Stimulated activated CD4-positive, alpha-beta T cell treated with anti-CD3 and anti-CD28 coated beads, Interleukin-15, amount 100 ng/mL, for 24 hours (primary cell): ENCODE data around the gene EML1.

Experiments used
- DNase-seq: peaks from one replicate; pipeline ENCODE4 v3.0.0-alpha.2; 2020

Gene EML1

GRCh38 chr14:99806836-99807235 lies 13.6 kb downstream of the EML1 start:
- DNase-seq = no peak

DNA sequence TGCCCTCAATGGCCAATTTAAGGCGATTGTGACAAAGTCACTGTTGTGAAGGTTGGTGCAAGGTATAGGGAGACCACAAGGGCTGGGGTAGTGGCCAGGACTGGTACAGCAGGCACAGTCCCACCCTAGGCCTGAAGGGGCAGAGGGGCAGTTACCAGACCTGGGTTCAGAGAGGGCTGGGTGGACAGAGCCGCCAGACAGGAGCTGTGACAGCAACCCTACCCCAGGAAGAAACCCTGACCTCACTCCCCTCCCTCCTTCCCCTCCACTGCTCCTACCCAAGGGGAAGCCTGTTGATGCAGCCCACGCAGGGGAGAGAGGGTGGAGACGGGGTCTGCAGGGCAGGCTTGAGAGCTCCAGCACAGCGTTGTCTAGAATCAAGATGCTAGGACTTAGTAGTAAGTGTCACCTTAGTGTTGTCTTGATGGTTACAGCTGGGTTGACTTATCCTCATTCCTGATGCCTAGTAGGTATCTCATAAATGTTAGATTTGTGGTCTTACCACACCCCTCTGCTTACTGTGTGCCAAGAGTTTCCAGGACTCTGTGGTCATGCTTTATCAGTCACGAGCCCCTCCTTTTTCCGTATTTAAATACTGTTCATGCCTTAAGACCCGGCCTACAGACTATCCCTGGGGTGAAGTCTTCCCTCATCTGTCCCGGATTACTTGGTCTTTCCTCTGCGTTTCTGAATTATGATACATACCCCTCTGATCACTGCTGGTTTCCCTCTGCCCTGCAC lies 14.4 kb downstream of the EML1 start:
- no peak for DNase-seq

DNA sequence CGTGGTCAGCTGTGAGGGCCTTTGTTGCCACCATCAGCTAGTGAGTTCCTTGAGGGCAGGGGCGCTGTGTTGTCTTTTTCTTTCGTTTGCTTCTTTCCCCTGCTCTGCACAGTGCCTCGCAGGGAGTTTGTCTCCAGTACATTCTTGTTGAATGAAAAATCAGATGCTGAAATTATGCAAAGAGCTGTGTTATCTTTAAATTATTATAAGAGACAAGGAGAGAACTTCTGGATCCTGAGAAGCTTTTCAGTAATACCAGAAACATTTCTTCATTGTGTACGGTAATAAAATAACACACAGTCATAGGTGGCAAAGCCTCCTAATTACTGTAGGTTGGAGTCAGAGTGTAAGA lies 14.9 kb downstream of the EML1 start:
- no peak for DNase-seq

DNA sequence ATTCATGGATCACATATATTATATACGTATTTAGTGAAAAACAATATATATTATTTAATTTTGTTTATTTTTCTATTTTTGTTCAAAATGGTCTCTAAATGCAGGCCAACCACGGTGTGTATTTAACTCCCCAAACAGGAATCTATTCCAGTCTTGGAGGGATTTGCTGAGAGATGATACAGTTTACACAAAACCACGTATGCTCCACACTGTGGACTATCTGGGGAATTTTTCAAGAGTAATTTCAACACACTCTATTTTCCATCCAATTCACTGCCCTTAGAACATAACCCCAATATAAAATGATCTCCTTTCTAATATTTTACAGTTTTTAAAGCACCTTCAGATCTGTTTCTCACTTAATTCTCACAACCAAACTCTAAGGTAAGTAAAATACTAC lies 15.3 kb downstream of the EML1 start:
- DNase-seq = no peak

DNA sequence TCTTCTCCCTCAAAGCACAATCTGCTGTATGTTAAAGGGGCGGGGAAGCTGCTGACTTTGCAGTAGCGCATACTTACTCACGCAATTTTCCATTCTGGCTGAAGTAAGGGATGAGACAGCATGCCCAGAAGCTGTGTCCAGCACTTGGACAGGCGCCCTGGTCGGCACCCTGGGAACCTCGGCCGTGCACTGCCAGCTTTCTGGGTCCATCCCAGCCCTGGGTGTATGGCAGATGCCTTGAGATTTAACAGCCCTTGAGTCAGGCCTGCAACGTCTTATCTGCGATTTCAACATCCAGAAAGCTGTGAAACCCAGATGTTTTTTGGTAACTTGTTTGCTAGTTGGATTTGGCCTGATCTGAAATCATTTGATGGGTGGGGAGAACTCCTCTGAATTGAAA lies 16.1 kb downstream of the EML1 start:
- no peak for DNase-seq

- DNase-seq = no peak
Observed at GRCh38 chr14:99809859-99810558, 16.8 kb downstream of the EML1 start.

DNA sequence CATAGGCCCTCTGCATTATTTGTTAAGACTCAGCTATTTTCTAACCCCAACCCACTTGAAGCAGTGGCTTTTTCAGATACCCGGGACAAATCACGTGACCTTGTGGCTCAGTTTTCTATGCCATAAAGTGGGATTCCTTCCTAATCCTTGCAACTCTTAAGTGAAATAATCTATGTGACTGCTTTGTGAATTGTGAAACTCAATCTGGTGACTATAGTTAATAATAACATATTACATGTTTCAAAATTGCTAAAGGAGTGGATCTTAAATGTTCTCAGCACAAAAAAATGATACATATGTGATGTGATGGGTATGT lies 17.3 kb downstream of the EML1 start:
- no peak for DNase-seq

DNA sequence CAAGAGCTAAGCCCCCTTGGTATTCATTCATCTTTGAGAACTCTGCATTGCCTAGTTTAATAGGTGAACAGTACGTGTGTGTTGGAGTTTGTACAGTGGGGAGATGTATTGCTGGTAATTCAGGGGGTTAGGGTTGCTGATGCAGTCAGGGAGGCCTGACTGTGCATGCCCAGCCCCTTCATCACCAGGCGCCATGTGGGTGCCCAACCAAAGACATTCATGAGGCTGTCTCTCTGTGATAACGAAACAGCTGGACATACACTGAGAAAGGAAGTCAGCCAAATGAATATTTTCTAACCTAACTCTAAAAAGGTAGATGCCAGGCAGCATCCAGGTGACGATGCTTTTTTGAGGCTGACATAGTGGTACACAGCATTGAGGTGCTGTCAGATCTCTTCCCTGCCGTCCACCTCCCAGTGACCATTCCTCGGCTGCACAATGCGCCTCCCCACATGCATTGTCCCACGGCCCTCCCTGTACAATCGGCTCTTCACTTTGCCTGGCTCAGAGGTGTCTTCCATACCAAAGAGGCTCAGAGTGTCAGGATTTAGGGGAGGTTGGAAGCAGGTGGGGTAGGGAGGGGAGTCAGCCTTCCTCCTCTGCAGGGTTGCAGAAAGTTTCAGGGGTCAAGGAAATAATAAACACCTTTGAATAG lies 19.0 kb downstream of the EML1 start:
- DNase-seq = no peak

- no peak for DNase-seq
Observed at GRCh38 chr14:99812892-99813291, 19.7 kb downstream of the EML1 start.

GRCh38 chr14:99815696-99816095 lies 22.5 kb downstream of the EML1 start:
- no peak for DNase-seq

DNA sequence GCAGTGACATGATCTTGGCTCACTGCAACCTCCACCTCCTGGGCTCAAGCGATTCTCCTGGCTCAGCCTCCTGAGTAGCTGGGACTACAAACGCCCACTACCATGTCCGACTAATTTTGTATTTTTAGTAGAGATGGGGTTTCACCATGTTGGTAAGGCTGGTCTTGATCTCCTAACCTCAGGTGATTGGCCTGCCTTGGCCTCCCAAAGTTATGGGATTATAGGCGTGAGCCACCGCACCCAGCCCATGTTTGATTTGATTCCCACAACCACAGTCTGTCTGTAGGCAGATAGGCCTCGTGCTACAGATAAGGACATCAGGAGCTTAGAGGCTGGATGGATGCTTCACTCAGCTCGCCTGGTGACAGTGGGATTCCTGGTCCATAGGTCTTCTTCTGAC lies 23.0 kb downstream of the EML1 start:
- no peak for DNase-seq

DNA sequence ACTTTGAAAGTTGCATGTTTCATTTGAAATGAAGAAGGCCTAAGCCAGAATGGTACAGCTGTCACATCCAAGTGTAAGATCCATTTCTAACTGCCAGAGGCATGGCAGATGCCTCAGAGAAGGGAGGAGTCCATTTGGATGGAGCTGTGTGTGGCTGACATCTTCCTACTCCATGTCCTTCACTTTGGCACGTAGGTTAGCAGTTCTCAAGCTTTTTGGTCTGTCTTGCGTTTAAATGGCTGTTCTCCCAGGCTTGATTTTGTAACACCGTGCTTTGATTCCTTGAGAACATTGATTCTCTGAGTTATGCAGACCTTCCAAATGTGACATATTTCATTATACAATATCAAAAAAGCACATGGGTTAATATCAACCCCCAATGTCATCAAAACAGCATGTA lies 23.4 kb downstream of the EML1 start:
- no peak for DNase-seq

DNA sequence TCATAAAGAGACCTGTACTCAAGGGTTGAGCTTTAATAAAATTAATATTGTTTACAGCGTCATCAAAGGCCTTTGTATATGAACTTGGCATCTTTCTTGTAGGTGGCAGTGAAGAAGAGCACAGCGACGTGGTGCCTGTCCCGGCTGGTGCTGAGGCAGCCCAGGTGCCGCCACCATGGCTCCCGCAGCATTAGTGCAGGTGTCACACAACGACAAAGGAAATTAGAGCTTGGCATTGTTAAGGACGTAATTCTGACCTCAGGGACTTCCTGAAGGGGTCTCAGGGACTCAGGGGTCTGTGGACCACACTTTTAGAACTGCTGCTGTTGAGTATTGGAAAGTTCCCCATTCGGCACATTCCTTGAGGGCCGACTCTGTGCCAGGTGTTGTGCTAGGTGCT lies 24.1 kb downstream of the EML1 start:
- no peak for DNase-seq

DNA sequence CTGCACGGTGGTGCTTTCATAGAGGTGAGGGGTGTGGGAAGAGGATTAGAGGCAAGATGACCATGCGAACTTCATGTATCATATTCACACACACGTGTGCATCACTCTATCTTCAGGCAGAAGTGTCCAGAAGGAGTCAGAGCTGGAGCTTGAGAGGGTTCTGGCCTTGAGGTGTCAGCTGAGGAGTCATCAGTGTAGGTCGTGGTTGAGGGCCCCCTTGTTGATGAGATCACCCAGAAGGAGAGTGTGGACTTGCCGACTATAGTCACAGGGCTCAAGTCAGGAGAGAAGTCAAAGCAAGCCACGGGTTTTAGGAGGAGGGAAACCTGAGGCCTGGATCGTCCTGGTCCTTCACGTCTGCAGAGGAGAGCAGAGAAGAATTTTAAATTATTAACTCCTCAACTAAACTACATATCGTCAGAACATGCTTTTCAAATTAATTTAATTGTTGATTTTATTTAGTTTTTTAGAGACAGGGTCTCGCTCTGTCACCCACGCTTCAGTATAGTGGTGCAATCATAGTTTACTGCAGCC lies 25.4 kb downstream of the EML1 start:
- no peak for DNase-seq

DNA sequence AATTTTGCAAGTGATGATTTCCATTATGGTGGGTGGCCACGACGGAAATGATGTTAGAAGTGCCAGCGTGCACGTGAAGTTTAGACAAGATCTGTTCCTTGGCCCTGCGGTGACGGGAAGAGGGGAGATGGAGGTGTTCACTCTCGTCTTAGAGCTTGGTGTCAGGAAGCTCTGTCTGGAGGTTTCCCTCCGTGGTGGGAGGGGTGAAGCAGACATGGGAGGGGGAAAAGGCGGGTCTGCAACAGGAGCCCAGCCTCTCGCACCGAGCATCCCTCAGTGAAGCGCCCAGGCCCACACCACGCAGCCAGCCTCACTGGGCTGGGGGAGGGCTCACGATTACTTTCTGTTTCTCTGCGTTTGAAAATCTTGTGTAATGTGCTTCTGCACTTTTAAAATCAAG lies 26.3 kb downstream of the EML1 start:
- peak; percentile 47 for DNase-seq

DNA sequence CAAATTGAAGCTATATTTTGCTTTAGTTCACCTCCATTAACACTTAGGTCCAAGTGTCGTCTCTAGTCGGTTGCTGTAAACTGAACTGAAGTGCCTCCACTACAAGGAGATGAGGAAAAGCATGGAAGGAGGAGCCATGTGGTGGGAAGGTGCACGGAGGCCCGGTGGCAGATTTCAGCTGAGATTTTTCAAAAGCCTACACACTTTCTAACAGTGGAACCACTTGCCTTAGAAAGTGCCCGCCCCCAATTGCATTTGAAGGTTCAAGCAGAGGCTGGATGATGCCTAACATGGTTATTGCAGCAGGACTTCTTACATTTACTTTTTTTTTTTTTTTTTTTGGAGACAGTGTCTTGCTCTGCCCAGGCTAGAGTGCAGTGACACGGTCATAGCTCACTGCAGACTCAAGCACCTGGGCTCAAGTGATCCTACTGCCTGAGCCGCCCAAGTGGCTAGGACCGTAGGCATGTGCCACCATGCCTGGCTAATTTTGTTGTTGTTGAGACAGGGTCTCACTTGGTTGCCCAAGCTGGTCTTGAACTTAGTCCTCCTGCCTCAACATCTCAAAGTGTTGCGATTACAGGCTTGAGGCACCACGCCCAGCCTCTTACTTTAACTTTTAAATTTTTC lies 27.6 kb downstream of the EML1 start:
- DNase-seq = no peak

DNA sequence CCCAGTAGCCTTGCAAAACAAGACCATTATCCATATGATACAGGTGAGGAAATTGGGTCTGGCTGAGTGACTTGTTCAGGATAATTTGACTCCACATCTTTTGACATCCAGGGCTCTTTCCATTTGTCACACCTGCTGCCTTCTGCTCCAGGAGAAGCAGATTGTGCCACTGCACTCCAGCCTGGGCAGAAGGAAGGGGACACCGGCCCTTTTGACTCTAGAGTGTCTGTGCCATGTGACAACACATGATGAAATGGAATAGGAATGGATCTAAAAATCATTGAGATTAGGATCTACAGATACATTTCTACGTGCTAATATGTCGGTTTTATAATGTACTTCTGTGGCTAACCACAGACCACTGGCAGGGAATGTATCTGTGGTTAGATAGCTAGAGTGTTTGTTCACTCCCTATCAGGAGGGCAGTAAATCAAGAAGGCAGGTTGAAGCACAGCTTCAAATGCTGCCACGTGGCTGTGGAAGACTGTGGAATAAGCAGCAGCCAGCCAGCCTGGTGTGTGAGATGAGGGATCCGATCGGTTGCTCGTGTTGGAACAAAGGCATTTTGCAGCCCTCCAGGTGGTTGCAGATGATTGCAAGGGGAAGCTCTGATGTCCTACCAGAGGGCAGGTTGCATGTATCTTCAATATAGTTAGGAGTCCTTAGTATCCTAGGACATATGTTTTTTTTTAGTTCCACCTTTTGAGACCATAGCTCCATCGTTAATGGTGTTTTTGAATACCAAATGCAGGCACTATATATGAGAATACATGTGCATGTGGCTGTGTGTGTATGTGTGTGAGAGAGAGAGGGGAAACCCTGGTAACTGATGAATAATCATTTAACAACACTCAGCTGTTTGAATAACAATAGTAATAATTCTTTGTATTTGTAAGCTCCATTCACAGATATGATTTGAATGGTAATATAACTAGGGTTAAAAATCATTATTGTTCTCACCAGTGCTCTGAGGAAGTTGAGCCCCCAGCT lies 28.6 kb downstream of the EML1 start:
- peak; percentile 31 for DNase-seq

GRCh38 chr14:99822800-99823455 lies 29.7 kb downstream of the EML1 start:
- DNase-seq = no peak

DNA sequence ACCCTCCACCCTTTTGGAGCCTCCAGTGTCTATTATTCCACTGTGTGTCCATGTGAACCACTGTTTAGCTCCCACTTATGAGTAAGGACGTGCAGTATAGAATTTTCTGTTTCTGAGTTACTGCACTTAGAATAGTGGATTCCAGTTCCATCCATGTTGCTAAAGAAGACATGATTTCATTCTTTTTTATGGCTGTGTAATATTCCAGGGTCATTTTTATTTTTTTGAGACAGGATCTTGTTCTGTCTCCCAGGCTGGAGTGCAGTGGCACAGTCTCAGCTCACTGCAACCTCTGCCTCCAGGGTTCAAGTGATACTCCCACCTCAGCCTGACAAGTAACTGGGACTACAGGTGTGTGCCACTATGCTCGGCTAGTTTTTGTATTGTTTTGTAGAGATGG lies 31.6 kb downstream of the EML1 start:
- DNase-seq = no peak

DNA sequence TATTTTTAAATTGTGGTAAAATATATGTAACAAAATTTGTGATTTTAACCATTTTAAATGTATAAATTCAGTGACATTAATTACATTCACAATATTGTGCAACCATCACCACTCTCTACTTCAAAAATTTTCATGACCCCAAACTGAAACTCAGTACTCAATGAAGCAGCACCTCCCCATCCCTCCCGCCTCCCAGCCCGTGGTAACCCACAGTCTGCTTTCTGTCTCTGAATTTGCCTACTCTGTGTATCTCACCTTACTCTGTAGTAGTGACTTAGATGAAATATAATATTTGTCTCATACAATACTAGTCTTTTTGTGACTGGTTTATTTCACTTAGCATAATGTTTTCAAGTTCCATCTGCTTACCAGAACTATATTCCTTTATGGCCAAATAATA lies 36.2 kb downstream of the EML1 start:
- no peak for DNase-seq

DNA sequence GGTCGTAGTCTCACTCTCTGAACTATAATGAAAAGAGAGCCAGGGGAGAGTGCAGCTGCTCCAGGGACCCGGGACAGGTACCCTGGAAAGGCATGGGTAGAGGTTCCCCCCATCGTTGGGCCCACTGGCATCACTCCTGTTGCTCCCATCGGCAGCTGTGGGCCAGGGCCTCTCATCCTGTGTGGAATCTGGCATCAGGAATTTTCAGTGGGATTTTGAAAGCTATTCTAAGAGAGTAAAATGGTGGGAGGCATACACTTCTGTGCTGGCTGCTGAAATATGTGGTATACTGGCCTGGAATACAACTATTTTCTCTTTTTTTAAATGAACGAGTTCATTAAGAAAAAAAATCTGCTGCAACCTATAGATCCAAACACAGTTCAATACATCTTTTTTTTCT lies 38.1 kb downstream of the EML1 start:
- DNase-seq = no peak
